ENCODE results near the gene ACTC1.
"Not testable (repeated sequence)": the region's sequence is repeated elsewhere in the genome, so short reads cannot be mapped to it uniquely, and the experiment has no call there.

The ACTC1 gene

DNA sequence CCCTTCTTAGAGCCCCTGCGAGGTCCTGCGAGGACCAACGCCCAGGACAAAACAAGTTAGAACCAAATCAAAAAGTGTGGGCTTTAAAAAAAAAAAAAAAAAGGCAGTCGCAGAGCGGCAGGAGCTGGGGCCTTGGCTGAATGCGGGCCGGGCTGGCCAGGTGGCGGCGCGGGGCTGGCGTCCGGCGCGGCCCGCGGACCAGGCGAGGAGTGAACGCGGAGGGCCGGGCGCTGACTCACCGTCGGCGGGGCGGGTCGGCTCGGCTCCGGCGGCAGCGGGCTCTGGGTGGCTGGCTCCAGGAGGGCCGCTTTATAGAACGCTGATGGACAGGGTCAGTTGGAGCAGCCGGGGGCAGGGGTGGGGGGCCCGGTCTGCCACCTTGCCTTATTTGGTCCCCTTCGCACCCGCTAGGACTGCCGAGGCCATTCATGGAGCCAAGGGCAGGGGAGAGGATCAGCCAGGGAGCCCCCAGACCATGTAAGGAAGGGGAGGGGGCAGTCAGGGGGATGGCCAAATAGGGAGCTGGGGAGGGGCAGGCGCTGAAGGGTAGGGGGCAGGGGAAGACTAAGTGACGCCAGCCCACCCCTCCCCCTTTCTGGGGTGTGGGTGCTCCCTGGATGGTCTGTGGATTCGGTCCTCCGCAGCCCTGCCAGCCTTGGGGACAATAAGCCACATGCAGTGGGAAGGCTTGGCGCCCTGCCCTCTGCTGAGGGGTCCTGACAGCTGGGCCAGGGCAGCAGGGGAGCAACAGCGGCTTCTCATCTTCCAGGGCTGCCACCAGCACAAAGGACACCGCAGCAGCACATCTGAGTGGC, at the start of gene ACTC1:
TSS of gene ACTC1 (minus strand) at position 283 of the 815 bp plus-strand sequence. CDS start 741 bp downstream, outside the sequence.
- DNase-seq (ENCODE audit: low spot score): no peak

DNA sequence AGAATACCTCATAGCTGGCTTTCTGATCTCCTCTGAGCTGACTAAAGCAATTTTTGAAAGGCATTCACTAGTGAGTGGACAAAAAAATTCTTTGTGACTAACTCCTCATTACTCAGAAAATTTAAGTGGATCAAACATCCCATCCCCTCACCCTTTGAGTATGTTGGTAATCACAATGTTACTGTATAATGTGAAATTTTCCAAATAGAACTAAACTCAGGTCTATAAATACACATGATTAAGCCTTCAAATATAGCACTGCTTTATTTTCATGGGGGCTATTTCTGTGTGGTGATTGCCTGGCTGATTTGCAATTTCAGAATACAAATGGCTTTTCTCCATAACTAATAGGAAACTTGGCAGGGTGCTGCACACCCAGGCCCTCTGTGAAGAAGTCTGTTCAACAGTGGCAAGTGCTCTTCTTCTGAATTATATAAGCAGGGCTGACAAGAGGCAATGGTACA, 45.9 kb upstream of the ACTC1 start:
- no peak for DNase-seq (ENCODE audit: low spot score)

DNA sequence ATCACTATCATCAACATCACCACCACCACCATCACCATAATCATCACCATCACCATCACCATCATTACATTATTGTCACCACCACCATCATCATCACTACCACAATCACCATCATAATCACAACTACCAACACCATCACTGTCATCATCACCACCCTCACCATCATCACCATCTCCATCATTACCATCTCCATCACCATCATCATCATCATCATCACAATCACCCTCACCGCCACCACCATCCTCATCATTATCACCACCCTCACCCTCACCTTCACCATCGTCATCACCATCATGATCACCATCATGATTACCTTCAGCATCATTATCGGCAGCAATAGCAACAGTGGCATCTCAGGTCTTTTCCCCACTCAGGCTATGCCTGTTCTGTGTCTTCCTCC, 42.9 kb upstream of the ACTC1 start:
- DNase-seq (ENCODE audit: low spot score): no peak

DNA sequence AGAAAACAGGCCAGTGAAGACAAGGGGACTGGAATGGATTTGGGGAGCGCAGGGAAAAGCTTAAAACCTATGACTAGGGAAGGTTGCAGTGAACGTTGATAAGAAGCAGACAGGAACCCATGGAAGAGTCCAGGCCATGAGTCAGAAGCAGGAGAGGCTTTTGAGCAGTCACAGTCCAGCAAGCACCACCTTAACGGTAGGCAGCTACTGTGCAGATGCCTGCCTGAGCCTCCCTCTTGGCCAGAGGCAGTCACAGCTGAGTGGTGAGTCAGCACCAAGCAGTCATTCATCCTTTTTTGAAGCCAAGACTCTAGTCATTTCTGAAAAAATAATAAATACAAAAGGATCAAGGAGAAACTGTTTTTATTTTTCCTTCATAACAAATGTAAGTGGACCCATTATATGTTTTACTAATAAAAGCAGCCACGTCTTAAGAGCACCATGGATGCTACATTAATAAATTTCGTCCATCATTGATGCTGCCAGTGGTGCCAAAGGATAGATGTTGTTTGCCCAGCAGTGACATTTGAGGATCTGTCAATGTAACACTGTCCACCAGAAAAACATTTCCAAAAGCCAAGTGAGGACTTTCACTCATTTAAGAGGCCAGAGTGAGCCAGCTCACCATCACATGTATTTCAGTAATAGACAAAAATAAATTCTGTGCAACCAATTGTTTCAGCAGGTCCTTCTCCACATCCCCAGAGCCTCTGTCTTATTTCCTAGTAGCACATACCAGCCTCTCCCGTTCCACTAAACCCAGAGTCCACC, 42.1 kb upstream of the ACTC1 start:
- DNase-seq (ENCODE audit: low spot score): no peak

DNA sequence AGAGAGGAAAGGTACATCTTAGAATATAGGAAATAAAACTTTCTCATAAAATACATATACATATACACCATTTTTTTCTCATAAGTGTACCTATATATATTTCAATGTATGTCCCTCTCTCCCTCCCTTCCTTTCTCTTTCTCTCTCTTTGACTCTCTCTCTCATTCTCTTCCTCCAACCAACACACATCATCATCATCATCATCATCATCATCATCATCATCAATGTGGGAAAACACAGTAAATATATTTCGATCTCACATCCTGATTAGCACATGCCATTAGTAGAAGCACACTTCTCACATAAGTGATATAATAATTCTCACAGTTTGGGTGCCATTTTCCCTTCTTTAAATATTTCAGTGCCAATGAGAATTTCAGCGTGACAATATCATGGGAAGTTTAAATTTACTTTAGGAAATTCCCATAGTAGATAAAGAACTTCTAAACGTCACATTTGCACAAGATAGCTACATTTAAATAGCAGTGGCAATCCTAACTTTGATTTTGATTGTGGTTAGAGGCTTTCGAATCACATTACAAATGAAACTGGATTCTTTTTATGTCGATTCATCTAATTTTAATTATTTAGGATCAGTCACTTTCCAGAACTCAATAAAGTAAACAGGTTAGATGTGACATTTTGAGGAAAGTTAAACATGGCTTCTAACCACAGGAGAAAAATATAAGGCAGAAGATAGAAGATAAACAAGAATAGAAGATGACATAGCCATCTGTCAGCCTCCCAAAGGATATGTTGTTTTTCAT, 33.0 kb upstream of the ACTC1 start:
- no peak for DNase-seq (ENCODE audit: low spot score)

DNA sequence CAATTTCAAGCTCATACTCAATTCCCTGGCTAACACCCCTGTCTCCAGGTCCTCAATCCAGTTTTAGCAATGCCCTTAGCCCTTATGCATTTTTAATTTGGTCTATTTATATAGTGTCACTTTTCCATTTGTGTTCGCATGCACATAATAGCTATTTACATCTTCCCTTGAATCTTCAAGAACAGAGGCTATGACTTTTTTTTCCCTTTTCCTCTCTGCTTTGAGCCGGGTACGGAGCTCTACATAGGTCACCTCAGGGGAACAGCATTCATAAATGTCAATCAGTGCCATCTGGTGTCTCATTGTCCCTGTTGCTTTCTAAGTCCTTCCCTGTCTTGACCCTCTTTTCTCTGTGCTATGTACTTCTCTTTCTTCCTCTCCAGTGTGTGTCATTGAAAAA, 26.5 kb upstream of the ACTC1 start:
- no peak for DNase-seq (ENCODE audit: low spot score)

DNA sequence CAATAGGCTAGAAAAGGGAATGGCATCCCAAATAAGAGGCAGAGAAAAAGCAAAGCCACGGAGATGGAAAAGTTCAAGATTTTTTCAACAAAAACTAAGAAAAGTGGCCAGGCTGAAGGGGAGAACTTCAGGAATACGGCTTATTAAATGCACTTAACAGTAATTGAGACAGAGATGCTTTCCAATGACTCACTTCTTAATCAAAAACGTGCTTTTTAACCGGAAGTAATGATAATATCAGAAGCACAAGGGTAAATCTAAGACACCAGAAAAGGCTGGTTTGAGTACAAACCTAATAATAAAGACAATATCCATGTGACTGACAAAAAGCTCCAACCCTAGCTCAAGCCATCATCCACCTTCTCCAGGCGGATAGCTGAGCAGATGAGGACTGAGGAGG, 24.8 kb upstream of the ACTC1 start:
- no peak for DNase-seq (ENCODE audit: low spot score)

DNA sequence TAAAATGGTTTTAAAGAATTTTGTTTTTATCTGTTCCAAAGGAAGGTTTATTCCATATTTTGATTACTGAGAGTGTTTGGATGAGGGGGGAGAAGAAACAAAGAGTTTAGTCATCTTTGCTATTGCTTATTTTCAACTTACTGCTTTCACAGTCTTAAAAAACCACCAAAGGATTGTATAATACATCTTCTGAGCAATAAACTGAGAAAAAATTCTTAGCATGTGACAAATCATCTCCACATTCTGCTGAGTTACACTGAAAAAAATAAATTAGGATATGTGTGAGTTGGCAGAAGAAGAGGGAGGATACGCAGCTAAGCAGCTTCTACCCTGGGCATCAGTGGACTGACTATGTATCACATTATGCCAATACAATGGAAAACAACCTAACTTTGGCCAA, 23.2 kb upstream of the ACTC1 start:
- DNase-seq (ENCODE audit: low spot score): no peak

DNA sequence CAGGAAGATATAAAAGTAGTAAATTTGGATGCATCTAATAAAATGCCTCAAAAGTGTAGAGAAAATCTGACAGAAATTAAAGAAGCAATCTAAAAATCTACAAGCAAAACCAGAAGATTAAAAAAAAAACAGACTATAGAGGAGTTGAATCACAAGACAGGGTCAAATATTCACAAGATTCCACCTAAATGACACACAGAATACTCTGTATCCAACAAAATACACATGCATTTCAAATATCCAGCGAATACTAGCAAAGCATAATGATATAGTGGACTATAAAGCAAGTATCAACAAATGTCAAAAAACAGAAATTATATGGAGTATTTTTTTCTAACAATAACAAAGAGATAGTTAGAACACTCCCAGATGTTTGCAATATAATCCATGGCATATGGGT, 20.5 kb upstream of the ACTC1 start:
- DNase-seq (ENCODE audit: low spot score): no peak

DNA sequence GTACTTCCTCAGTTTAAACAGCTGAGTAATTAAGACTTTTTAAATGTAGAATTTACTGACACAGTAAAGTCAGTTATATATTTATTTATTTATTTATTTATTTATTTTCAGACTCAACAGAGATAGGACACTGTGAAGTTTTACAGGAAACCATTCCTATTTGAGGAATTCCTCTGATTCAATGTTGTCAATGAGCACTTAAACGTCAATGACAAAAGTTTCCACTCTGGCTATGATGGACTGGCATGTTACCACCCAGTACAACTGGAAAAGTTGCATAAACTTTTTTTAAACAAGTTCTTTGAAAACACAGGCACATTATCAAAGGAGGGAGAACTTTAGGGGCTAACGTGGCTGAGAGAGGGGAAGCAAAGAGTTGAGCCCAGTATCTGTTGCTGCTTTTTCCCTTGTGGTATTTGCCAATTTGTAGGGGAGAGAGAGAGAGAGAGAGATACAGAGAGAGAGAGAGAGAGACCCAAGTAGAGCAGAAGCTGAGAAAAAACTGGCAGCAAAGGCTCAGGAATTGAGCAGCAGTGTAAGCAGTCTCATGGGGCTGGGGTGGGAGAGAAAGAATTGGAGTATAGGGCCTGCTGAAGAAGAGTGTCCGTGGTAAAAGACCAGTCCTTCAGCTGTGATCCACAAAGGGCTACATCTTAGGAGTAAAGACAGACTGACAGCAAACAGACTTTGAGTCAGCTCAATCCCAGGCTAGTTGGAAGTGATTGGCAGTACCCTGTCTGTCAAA, 18.3 kb upstream of the ACTC1 start:
- DNase-seq (ENCODE audit: low spot score): no peak

DNA sequence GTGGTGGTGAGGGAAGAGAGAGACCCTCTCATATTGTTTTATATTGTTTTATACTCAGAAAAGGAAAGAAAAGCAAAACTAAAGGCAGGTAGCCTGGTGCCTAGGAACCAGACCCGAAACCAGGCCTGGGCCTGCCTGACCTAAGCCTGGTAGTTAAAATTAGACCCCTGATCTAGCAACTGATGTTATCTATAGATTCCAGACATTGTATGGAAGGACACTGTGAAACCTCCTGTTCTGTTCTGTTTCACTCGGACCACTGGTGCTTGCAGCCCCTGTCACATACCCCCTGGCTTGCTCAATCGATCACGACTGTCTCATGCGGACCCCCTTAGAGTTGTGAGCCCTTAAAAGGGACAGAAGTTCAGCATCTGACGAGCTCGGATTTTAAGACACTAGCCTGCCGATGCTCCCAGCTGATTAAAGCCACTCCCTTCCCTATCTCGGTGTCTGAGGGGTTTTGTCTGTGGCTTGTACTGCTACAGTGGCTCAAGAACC, 17.6 kb upstream of the ACTC1 start:
- not testable (repeated sequence) for DNase-seq (ENCODE audit: low spot score)

DNA sequence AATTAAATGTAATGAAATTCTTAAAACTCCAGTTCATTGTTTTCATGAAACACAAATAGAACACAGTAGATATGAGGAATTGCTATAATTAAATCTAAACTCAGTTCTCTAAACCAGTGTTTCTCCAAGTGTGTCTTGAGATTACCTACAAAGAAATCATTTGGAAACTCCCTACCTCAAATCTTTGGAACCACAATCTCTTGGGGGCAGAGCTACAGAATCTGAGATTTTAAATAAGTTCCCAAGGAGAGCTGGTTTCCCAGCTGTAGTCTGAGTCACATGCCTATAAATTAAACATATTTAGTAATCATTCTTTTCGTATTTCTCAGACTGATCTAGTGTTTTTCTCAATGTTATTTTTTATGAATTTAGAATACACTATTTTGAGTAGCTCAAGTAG, 17.0 kb upstream of the ACTC1 start:
- DNase-seq (ENCODE audit: low spot score): no peak

DNA sequence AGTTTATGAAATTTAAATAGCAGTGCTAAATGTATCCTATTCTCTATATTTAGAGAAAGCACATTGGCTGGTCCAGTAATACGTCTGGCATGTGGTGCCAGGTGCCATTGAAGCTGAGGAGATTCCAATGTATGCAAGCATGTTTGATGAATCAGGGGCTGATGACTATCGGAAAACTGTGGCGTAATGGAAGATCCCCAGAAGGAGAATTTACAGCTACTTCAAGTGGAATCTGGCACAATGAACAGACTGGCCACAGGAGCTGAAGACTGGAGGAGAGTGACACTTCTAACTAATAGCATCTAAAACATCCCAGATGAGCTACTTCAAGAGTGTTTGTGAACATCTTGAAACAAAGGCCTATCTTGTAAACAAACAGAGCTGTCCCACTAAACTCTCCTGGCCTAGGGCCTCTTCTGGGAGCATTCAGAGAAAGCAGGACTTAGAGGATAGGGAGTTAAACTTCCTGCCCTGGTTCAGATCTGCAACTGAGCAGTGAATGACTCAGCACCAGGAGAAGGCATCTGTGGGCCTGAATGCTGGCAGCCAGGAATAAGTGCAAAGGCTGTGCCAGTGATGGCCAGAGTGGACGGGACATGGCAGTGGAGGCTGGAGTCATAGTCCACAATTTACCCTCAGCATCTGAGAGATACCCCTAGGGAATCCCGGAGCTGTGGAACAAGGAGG, 15.2 kb upstream of the ACTC1 start:
- no peak for DNase-seq (ENCODE audit: low spot score)

DNA sequence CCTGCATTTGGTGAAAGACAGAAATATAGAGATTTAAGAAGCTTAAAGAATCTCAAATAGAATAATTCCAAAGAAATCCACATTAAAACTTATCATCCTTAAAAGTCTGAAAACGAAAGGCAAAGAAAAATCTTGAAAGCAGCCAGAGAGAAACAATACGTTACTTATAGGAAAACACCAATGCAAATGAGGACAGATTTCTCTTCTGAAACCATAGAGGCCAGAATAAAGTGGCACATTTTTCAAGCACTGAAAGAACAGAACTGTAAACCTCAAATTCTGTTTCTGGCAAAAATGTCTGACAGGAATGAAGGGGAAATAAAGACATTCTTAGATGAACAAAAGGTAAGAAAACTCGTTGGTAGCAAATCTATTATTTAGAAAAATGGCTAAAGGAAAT, 13.8 kb upstream of the ACTC1 start:
- DNase-seq (ENCODE audit: low spot score): no peak

DNA sequence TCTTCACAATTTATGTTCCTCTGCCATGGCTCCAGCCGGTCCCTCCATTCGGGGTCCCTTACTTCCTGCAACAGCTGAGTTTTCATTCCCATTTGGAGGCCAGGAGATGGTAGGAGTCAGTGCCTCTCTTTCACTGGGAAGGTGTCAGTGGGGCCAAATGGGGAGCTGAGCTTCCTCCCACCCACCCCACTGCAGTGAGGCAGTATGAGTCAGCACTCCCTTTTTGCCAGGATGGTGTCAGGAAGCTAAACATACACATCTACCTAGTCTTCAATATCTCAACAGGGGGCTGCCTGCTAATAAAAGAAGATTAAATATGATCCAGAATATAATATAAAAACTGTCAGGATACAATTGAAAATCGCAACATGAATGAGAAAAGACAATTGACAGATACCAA, 12.7 kb upstream of the ACTC1 start:
- no peak for DNase-seq (ENCODE audit: low spot score)

DNA sequence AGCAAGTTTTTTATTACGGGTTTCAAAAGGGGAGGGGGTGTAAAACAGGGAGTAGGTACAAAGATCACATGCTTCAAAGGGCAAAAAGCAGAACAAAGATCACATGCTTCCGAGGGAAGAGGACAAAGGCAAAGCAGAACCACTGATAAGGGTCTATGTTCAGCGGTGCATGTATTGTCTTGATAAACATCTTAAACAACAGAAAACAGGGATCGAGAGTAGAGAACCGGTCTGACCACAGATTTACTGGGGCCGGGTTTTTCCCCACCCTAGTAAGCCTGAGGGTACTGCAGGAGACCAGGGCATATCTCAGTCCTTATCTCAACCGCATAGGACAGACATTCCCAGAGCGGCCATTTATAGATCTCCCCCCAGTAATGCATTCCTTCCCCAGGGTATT, 11.9 kb upstream of the ACTC1 start:
- not testable (repeated sequence) for DNase-seq (ENCODE audit: low spot score)

DNA sequence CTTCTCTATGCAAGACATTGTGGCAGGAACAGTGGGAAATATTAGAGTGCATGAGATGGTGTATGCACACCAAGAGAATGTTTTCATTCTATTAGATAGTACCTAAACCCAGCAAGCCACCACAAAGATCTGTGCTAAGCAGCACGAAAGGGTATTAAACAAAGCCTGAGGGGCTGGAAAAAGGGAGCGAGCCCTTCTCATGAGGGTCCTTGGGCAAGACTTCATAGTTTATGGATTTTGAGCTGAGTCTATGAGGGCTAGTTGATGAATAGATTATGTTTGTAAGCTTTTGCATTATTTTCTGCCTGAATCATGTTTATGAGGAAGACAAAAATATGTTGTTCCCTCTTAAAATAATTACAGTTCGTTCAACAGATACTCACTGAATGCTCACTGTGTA, 9.4 kb upstream of the ACTC1 start:
- no peak for DNase-seq (ENCODE audit: low spot score)

DNA sequence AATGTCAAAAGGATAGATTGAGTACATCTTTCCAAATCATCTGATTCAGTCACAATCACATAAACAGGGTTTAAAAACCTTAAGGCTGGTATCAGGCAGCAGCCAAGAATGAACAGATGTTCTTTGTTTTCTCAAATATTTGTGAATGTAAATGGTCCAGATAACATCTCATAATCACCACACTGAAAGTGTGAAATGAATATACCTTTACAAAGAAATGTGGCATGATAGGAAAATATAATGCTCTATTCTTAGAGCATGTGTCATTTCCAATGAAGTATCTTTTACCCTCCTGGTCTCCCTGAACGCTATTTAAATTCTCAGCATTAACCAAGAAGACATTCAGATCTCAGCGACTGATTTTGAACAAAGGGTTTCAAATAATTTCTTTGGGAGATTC, 8.8 kb upstream of the ACTC1 start:
- DNase-seq (ENCODE audit: low spot score): no peak

DNA sequence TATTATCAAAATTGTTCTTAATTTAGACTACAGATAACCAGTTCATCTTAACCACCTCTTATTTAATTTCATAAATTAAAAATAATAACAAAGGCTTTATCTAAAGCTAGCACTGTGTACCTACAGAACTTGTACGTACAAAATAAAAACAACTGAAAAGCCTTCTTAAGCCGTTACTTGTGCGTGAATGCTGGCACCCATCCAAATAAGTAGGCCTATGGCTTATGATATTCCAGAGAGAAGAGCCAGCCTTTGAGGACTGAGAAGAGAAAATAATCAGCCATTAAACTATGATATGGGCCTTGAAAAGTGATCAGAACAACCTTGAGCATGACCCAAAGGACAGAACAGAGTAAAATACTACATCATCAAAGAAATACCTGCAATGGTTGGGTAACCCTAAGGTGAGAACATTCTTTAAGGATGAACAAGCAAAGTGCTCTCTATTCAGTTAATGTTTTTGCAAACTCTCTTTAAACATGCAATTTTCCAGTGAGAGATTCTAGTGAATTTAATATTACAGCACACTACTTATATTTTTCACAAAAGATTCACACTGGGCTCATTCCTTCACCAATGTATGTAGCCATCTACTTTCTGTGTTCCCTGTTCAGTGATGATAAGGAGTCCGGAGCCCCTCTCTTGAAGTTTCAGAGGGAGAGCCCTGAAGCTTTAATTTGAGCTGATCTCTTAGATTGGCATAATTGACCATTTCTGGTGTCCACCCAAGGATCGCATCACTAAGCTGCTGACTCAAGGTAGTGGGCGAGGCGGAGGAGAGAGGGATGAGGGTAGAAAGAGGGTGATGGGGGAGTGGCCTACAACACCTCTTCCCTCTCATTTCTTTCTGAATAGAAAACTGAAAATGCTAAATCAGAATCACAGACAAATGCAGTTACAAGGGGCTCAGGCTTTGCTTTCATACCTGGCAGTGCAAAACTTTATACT, 7.7 kb upstream of the ACTC1 start:
- DNase-seq (ENCODE audit: low spot score): no peak

DNA sequence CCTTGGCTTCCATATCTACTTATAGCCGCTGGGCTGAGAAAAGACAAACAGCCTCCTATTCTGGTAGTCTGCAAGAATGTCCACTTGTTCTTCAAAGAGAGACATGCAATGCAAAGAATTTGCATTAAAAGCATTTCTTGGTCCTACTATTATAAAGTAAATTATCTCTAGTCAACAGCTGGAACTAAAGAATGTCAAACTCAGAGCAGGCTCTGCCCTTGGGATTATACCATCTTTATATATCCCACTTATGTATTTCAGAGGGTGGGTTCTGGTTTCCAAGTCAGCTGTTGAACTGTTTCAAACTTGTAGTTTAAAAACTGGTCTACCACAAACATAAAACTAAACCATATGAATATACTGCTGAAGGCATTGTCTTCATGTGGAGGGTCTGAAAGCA, 7.0 kb upstream of the ACTC1 start:
- DNase-seq (ENCODE audit: low spot score): no peak
